Measurements from ENCODE around the gene RBMS1. TPM values are rescaled to one million over a fixed set of nuclear protein-coding genes. Genes with fewer than 3 reads are reported as not detected.

RBMS1 gene
- total RNA-seq, 1 donor: 111 TPM

GRCh38 chr2:160463245-160463644, 30.4 kb downstream of the RBMS1 start:
- no peak overlapping the region for H3K27ac ChIP-seq (ENCODE audit: low read depth, low read length)
- H3K36me3 ChIP-seq (ENCODE audit: insufficient read depth, low read length): no peaks in the 10 kb centered on the region
- TF ChIP-seq CTCF (IDR thresholded peaks at IDR 0.05; ENCODE audit: extremely low read depth, low read depth, low read length): no peak
- H3K4me2 ChIP-seq (ENCODE audit: insufficient read depth, low read length): no peak overlapping the region
- peaks cover 33% of the 10 kb centered on the region for H4K20me1 ChIP-seq (ENCODE audit: insufficient read depth, low read length)
- DNase-seq (ENCODE audit: insufficient read length, low spot score, missing footprints): no peak
- H3K79me2 ChIP-seq (ENCODE audit: insufficient read depth, low read length): peaks cover 93% of the 10 kb centered on the region
- no peaks in the 10 kb centered on the region for H3K4me1 ChIP-seq (ENCODE audit: insufficient read depth, low read length)
- H2AFZ ChIP-seq (ENCODE audit: low read length): no peak overlapping the region
- H3K27me3 ChIP-seq (ENCODE audit: insufficient read depth, low read length): no peaks in the 10 kb centered on the region
- H3K4me3 ChIP-seq (ENCODE audit: insufficient read depth, low read length): no peak overlapping the region
- no peaks in the 10 kb centered on the region for H3K9me3 ChIP-seq (ENCODE audit: low read depth, low read length)

GRCh38 chr2:160460333-160460731, 33.3 kb downstream of the RBMS1 start:
- no peaks in the 10 kb centered on the region for H3K4me1 ChIP-seq (ENCODE audit: insufficient read depth, low read length)
- TF ChIP-seq CTCF (IDR thresholded peaks at IDR 0.05; ENCODE audit: extremely low read depth, low read depth, low read length): no peak
- H3K4me2 ChIP-seq (ENCODE audit: insufficient read depth, low read length): no peak overlapping the region
- no peaks in the 10 kb centered on the region for H3K27me3 ChIP-seq (ENCODE audit: insufficient read depth, low read length)
- no peak overlapping the region for H3K4me3 ChIP-seq (ENCODE audit: insufficient read depth, low read length)
- H3K79me2 ChIP-seq (ENCODE audit: insufficient read depth, low read length): peaks cover 84% of the 10 kb centered on the region
- peaks cover 24% of the 10 kb centered on the region for H4K20me1 ChIP-seq (ENCODE audit: insufficient read depth, low read length)
- H3K27ac ChIP-seq (ENCODE audit: low read depth, low read length): no peak overlapping the region
- H2AFZ ChIP-seq (ENCODE audit: low read length): no peak overlapping the region
- H3K36me3 ChIP-seq (ENCODE audit: insufficient read depth, low read length): no peaks in the 10 kb centered on the region
- no peaks in the 10 kb centered on the region for H3K9me3 ChIP-seq (ENCODE audit: low read depth, low read length)
- no peak for DNase-seq (ENCODE audit: insufficient read length, low spot score, missing footprints)

- H3K4me2 ChIP-seq (ENCODE audit: insufficient read depth, low read length): no peak overlapping the region
- H3K27ac ChIP-seq (ENCODE audit: low read depth, low read length): no peak overlapping the region
- no peaks in the 10 kb centered on the region for H3K36me3 ChIP-seq (ENCODE audit: insufficient read depth, low read length)
- H4K20me1 ChIP-seq (ENCODE audit: insufficient read depth, low read length): peaks cover 21% of the 10 kb centered on the region
- peaks cover 84% of the 10 kb centered on the region for H3K79me2 ChIP-seq (ENCODE audit: insufficient read depth, low read length)
- no peak overlapping the region for H3K4me3 ChIP-seq (ENCODE audit: insufficient read depth, low read length)
- H2AFZ ChIP-seq (ENCODE audit: low read length): no peak overlapping the region
- H3K9me3 ChIP-seq (ENCODE audit: low read depth, low read length): no peaks in the 10 kb centered on the region
- H3K27me3 ChIP-seq (ENCODE audit: insufficient read depth, low read length): no peaks in the 10 kb centered on the region
- no peak for DNase-seq (ENCODE audit: insufficient read length, low spot score, missing footprints)
- no peaks in the 10 kb centered on the region for H3K4me1 ChIP-seq (ENCODE audit: insufficient read depth, low read length)
- TF ChIP-seq CTCF (IDR thresholded peaks at IDR 0.05; ENCODE audit: extremely low read depth, low read depth, low read length): no peak
Observed at GRCh38 chr2:160459538-160460332, 33.9 kb downstream of the RBMS1 start.

DNA sequence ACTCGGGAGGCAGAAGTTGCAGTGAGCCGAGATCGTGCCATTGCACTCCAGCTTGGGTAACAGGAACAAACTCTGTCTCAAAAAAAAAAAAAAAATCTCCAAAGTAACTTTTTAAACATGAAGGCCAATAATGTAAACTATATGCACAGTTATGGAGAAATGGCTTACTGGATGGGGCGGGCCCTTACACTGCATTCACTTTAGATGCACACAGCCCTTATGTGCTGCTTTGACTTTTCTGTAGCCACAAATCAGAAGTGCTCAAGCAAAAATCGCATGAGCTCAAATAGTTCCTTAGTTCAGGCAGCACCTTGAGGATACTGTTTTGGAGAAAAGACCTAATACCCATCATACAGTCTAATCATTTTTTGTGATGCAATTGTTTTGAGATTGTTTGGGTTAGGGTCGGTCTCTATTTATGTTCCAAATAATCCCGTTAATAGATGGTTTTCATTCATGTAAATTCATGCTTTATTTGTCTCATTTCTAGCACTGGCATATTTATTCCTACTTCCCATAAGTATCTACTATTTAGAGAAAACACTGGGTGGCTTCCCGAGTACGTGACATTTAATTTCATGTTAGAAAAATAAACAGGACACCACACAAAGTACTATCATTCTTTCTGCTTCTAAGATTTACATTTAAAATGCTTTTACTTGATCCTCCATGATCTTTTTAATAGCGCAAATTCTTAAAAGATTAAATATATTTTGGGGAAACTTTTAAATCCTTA, 34.7 kb downstream of the RBMS1 start:
- H3K4me2 ChIP-seq (ENCODE audit: insufficient read depth, low read length): no peak overlapping the region
- H3K4me1 ChIP-seq (ENCODE audit: insufficient read depth, low read length): no peaks in the 10 kb centered on the region
- H2AFZ ChIP-seq (ENCODE audit: low read length): no peak overlapping the region
- H3K4me3 ChIP-seq (ENCODE audit: insufficient read depth, low read length): no peak overlapping the region
- peaks cover 86% of the 10 kb centered on the region for H3K79me2 ChIP-seq (ENCODE audit: insufficient read depth, low read length)
- H3K27ac ChIP-seq (ENCODE audit: low read depth, low read length): no peak overlapping the region
- H3K27me3 ChIP-seq (ENCODE audit: insufficient read depth, low read length): no peaks in the 10 kb centered on the region
- no peak for TF ChIP-seq CTCF (IDR thresholded peaks at IDR 0.05; ENCODE audit: extremely low read depth, low read depth, low read length)
- peaks cover 20% of the 10 kb centered on the region for H4K20me1 ChIP-seq (ENCODE audit: insufficient read depth, low read length)
- H3K9me3 ChIP-seq (ENCODE audit: low read depth, low read length): no peaks in the 10 kb centered on the region
- DNase-seq (ENCODE audit: insufficient read length, low spot score, missing footprints): no peak
- H3K36me3 ChIP-seq (ENCODE audit: insufficient read depth, low read length): no peaks in the 10 kb centered on the region
